ENCODE measurements around the gene GPM6B. TPM values are rescaled to one million over a fixed set of nuclear protein-coding genes. Genes with fewer than 3 reads are reported as not detected.

Gene GPM6B
- total and polyA plus RNA-seq, 2 donors (not counting 3 experiments of a cell fraction or from before 2014, with no cell fraction given), result 0.30 TPM; not detected in 1

- ChIA-PET POLR2A (no interaction called here), CTCF (no interaction called here)
- TF ChIP-seq FOS (IDR thresholded peaks at IDR 0.05; ENCODE audit: borderline replicate concordance, insufficient read depth, low read length) (no peak), POLR2AphosphoS5 (IDR thresholded peaks at IDR 0.05; ENCODE audit: insufficient read depth, low read depth, low read length) (no peak), EZH2 (IDR thresholded peaks at IDR 0.05; ENCODE audit: borderline replicate concordance, low read depth, low read length, severe bottlenecking) (no peak), CTCF (IDR thresholded peaks at IDR 0.05; ENCODE audit: extremely low read depth in 1 of 2, insufficient read depth in 1 of 2, low read depth in 1 of 2, low read length in 2 of 2) (no peak), MAX (IDR thresholded peaks at IDR 0.05; ENCODE audit: insufficient read depth, insufficient read length) (no peak), JUN (IDR thresholded peaks at IDR 0.05; ENCODE audit: borderline replicate concordance, insufficient read depth, insufficient read length, low read depth) (no peak), GATA2 (IDR thresholded peaks at IDR 0.05; ENCODE audit: insufficient read depth, insufficient read length, low read depth, low read length) (no peak), POLR2A (IDR thresholded peaks at IDR 0.05; ENCODE audit: low read depth, low read length) (no peak), MYC (IDR thresholded peaks at IDR 0.05; ENCODE audit: low read depth, low read length) (no peak)
- H3K4me1 ChIP-seq (ENCODE audit: control insufficient read depth, extremely low read depth, insufficient read depth, low read length), result no peaks in the 10 kb centered on the region
- no peak overlapping the region for H2AFZ ChIP-seq (ENCODE audit: low read depth, low read length)
- FAIRE-seq (no peak), DNase-seq (ENCODE audit: low read depth, low spot score) (no peak)
- dilution Hi-C loops (cut with MboI; ENCODE audit: extremely low pct_ligation_motif_present, low sequenced_read_pairs), result no loop called here
- no peaks in the 10 kb centered on the region for H3K36me3 ChIP-seq (ENCODE audit: control insufficient read depth in 2 of 2, extremely low read depth in 1 of 2, insufficient read depth in 2 of 2, low read length in 2 of 2)
- no peaks in the 10 kb centered on the region for H4K20me1 ChIP-seq (replicated peaks; ENCODE audit: control insufficient read depth, extremely low read depth, insufficient read depth, low read length)
- no peaks in the 10 kb centered on the region for H3K9me3 ChIP-seq (replicated peaks; ENCODE audit: control insufficient read depth, insufficient read depth, low read length)
- BruUV-seq (replicated peaks), result no TSS peak
- H3K27me3 ChIP-seq (ENCODE audit: control insufficient read depth in 2 of 2, insufficient read depth in 2 of 2, low read length in 2 of 2), result peaks cover 0 to 3% of the 10 kb centered on the region in 2 experiments
- intact Hi-C loops (cut with micrococcal nuclease), result no loop called here
- H3K4me2 ChIP-seq (ENCODE audit: insufficient read depth, low read length), result no peak overlapping the region
- H3K27ac ChIP-seq (ENCODE audit: insufficient read depth, low read depth, low read length), result no peak overlapping the region
- no peaks in the 10 kb centered on the region for H3K9me1 ChIP-seq (replicated peaks; ENCODE audit: control insufficient read depth, extremely low read depth, insufficient read depth, low read length)
- no peak overlapping the region for H3K9ac ChIP-seq (replicated peaks; ENCODE audit: extremely low read depth, insufficient read depth, low read length)
- no peak overlapping the region for H3K4me3 ChIP-seq (replicated peaks in 1 of 3; ENCODE audit: insufficient read depth in 1 of 3, low read depth in 1 of 3, low read length in 3 of 3)
- no peaks in the 10 kb centered on the region for H3K79me2 ChIP-seq (ENCODE audit: control insufficient read depth, insufficient read depth, low read length)
Observed at GRCh38 chrX:13808293-13808692, 8.6 kb downstream of the GPM6B start.
